NCI-H1092 (cell line): ENCODE data around the gene ACTL8.

Experiments
- DNase-seq: peaks from one replicate; lab custom pipeline; 2025; lab: John Stamatoyannopoulos, UW

The ACTL8 gene

GRCh38 chr1:17805869-17806684, 50.9 kb downstream of the ACTL8 start:
- no peak for DNase-seq

- DNase-seq = no peak
These were observed 53.7 kb downstream of the ACTL8 start for GRCh38 chr1:17808816-17809215.

GRCh38 chr1:17810668-17811067, 55.5 kb downstream of the ACTL8 start:
- DNase-seq = no peak

- no peak for DNase-seq
These were observed 61.4 kb downstream of the ACTL8 start for GRCh38 chr1:17816511-17816910.

GRCh38 chr1:17819129-17819802, 64.1 kb downstream of the ACTL8 start:
- DNase-seq = no peak

- no peak for DNase-seq
These were observed 65.1 kb downstream of the ACTL8 start for GRCh38 chr1:17820198-17820597.

GRCh38 chr1:17822741-17823426, 67.8 kb downstream of the ACTL8 start:
- no peak for DNase-seq

GRCh38 chr1:17825273-17826164, 70.4 kb downstream of the ACTL8 start:
- DNase-seq = no peak

- DNase-seq = no peak
These were observed 71.0 kb downstream of the ACTL8 start for GRCh38 chr1:17826165-17826488.

- no peak for DNase-seq
These were observed 73.9 kb downstream of the ACTL8 start for GRCh38 chr1:17828991-17829390.

GRCh38 chr1:17829579-17829978, 74.4 kb downstream of the ACTL8 start:
- DNase-seq = peak; percentile 91

GRCh38 chr1:17831597-17831996, 76.5 kb downstream of the ACTL8 start:
- DNase-seq = no peak

GRCh38 chr1:17833661-17834501, 78.7 kb downstream of the ACTL8 start:
- no peak for DNase-seq

GRCh38 chr1:17834561-17835100, 79.5 kb downstream of the ACTL8 start:
- no peak for DNase-seq

- no peak for DNase-seq
These were observed 82.3 kb downstream of the ACTL8 start for GRCh38 chr1:17837233-17838030.

GRCh38 chr1:17839641-17840196, 84.6 kb downstream of the ACTL8 start:
- DNase-seq = no peak

GRCh38 chr1:17841944-17842343, 86.8 kb downstream of the ACTL8 start:
- DNase-seq = no peak

GRCh38 chr1:17842686-17843085, 87.6 kb downstream of the ACTL8 start:
- DNase-seq = no peak

GRCh38 chr1:17844185-17844826, 89.2 kb downstream of the ACTL8 start:
- no peak for DNase-seq
